Thyroid gland (tissue), 4 donors: ENCODE measurements around the gene PIGQ.

Experiments
- CTCF ChIP-seq, 6 experiments: fragments of 200-600 bp in 3 of 6; fragments of 450-650 bp in 3 of 6; sonication (generic) in 3 of 6; IDR thresholded peaks; one replicate each; pipeline ENCODE4 v1.5.1; 2016 to 2019; ENCODE audit warnings: antibody characterized with exemption in 6 of 6, mild to moderate bottlenecking in 2 of 6, inconsistent platforms in 1 of 6, moderate library complexity in 1 of 6
- POLR2A ChIP-seq, 2 donors: fragments of 450-650 bp; IDR thresholded peaks; one replicate each; pipeline ENCODE4 v1.6.1; 2017; ENCODE audit warnings: antibody characterized with exemption in 2 of 2, mild to moderate bottlenecking in 2 of 2, moderate library complexity in 1 of 2

- TF ChIP-seq CTCF (IDR thresholded peaks at IDR 0.05): no peak
- TF ChIP-seq POLR2A (IDR thresholded peaks at IDR 0.05): no peak
Measured at GRCh38 chr16:548586-548985, 21.2 kb upstream of the PIGQ start.
